Right atrium auricular region (tissue), 2 donors: ENCODE measurements around the gene BEAN1. TPM values are rescaled to one million over a fixed set of nuclear protein-coding genes. Genes with fewer than 3 reads are reported as not detected.

ENCODE experiments used
- DNase-seq: peaks from one replicate; pipeline ENCODE4 v3.0.0-alpha.2; 2019; ENCODE audit warnings: low spot score
- H3K27ac ChIP-seq, 2 donors: fragments of 200-600 bp; sonication (generic); 1 replicate in 1 of 2; 2 replicates in 1 of 2; pipeline ENCODE4 v1.5.1; 2016 to 2019
- H3K27me3 ChIP-seq, 2 donors: fragments of 200-600 bp; sonication (generic); one replicate each; pipeline versions ENCODE4 v1.5.1 to v1.6.0; 2017 to 2019
- H3K36me3 ChIP-seq: fragments of 200-600 bp; sonication (generic); one replicate; pipeline ENCODE4 v1.5.1; 2016
- H3K4me1 ChIP-seq, 2 donors: fragments of 200-600 bp; sonication (generic); one replicate each; pipeline versions ENCODE4 v1.5.1 to v1.6.0; 2017 to 2019
- H3K4me3 ChIP-seq, 2 donors: fragments of 200-600 bp; sonication (generic); 1 replicate in 1 of 2; 2 replicates in 1 of 2; pipeline ENCODE4 v1.5.1; 2017 to 2019; ENCODE audit warnings: mild to moderate bottlenecking in 1 of 2, moderate library complexity in 1 of 2
- H3K9me3 ChIP-seq, 2 donors: fragments of 200-600 bp; sonication (generic); one replicate each; pipeline ENCODE4 v1.5.1; 2019
- CTCF ChIP-seq, 2 donors: fragments of 200-600 bp; sonication (generic); IDR thresholded peaks; one replicate each; pipeline ENCODE4 v1.5.1; 2019; ENCODE audit warnings: antibody characterized with exemption in 2 of 2
- total RNA-seq, 2 donors: library from RNA; depleted of rRNA; stranded (reverse); fragments of >200 nt; gene quantifications; one replicate each; pipeline ENCODE4 v1.1.0, GENCODE V29; 2016

BEAN1 gene
- total RNA-seq, 2 donors from 2014 or later, result 0.48 to 0.75 TPM

- no peak overlapping the region for H3K4me3 ChIP-seq
- H3K27me3 ChIP-seq, result no peaks in the 10 kb centered on the region
- H3K4me1 ChIP-seq, result peaks cover 0 to 27% of the 10 kb centered on the region in 2 donors
- peak; percentile 79 for DNase-seq
- no peaks in the 10 kb centered on the region for H3K36me3 ChIP-seq
- H3K9me3 ChIP-seq, result no peaks in the 10 kb centered on the region
- H3K27ac ChIP-seq, result no peak overlapping the region
- TF ChIP-seq CTCF (IDR thresholded peaks at IDR 0.05), result peak; percentile 97
Measured at GRCh38 chr16:66483689-66484452, 56.8 kb downstream of the BEAN1 start.

- Histone ChIP-seq H3K36me3 (no peaks in the 10 kb centered on the region), H3K9me3 (no peaks in the 10 kb centered on the region), H3K27ac (no peak overlapping the region), H3K4me1 (peaks cover 0 to 27% of the 10 kb centered on the region in 2 donors), H3K4me3 (no peak overlapping the region), H3K27me3 (no peaks in the 10 kb centered on the region)
- DNase-seq, result no peak
- no peak for TF ChIP-seq CTCF (IDR thresholded peaks at IDR 0.05)
Measured at GRCh38 chr16:66484453-66485213, 57.5 kb downstream of the BEAN1 start.

GRCh38 chr16:66485376-66485775 is 58.3 kb downstream of the BEAN1 start:
- H3K36me3 ChIP-seq, result no peaks in the 10 kb centered on the region
- H3K4me1 ChIP-seq, result peaks cover 0 to 27% of the 10 kb centered on the region in 2 donors
- H3K4me3 ChIP-seq, result no peak overlapping the region
- TF ChIP-seq CTCF (IDR thresholded peaks at IDR 0.05), result no peak
- DNase-seq, result no peak
- H3K27ac ChIP-seq, result no peak overlapping the region
- H3K9me3 ChIP-seq, result no peaks in the 10 kb centered on the region
- no peaks in the 10 kb centered on the region for H3K27me3 ChIP-seq

- peak overlapping the region; percentile 48 to 52 for H3K27ac ChIP-seq
- H3K4me3 ChIP-seq, result no peak overlapping the region
- peaks cover 0 to 27% of the 10 kb centered on the region in 2 donors for H3K4me1 ChIP-seq
- no peaks in the 10 kb centered on the region for H3K36me3 ChIP-seq
- no peaks in the 10 kb centered on the region for H3K9me3 ChIP-seq
- TF ChIP-seq CTCF (IDR thresholded peaks at IDR 0.05), result no peak
- no peak for DNase-seq
- no peaks in the 10 kb centered on the region for H3K27me3 ChIP-seq
Measured at GRCh38 chr16:66486199-66486772, 59.2 kb downstream of the BEAN1 start.

GRCh38 chr16:66486773-66487579 is 59.9 kb downstream of the BEAN1 start:
- Histone ChIP-seq H3K4me1 (peaks cover 0 to 27% of the 10 kb centered on the region in 2 donors), H3K36me3 (no peaks in the 10 kb centered on the region), H3K27ac (peak overlapping the region; percentile 48 to 52), H3K27me3 (no peaks in the 10 kb centered on the region), H3K4me3 (no peak overlapping the region), H3K9me3 (no peaks in the 10 kb centered on the region)
- DNase-seq, result no peak
- no peak for TF ChIP-seq CTCF (IDR thresholded peaks at IDR 0.05)
